ENCODE results near the gene SCRT2.

The SCRT2 gene

GRCh38 chr20:689947-690346 is 14.3 kb upstream of the SCRT2 start:
- no peak for TF ChIP-seq POLR2A (IDR thresholded peaks at IDR 0.05; ENCODE audit: extremely low read depth, insufficient read length)
- no peak for TF ChIP-seq MAX (IDR thresholded peaks at IDR 0.05; ENCODE audit: low read depth, low read length)
- TF ChIP-seq CTCF (IDR thresholded peaks at IDR 0.05; ENCODE audit: low read depth, low read length), result no peak
- TF ChIP-seq MYC (IDR thresholded peaks at IDR 0.05; ENCODE audit: low read depth, low read length), result no peak
- DNase-seq (ENCODE audit: low read depth), result no peak
- H3K4me3 ChIP-seq (ENCODE audit: low read depth, low read length), result no peak overlapping the region

- DNase-seq (ENCODE audit: low read depth), result no peak
- no peak overlapping the region for H3K4me3 ChIP-seq (ENCODE audit: low read depth, low read length)
- no peak for TF ChIP-seq POLR2A (IDR thresholded peaks at IDR 0.05; ENCODE audit: extremely low read depth, insufficient read length)
- TF ChIP-seq MYC (IDR thresholded peaks at IDR 0.05; ENCODE audit: low read depth, low read length), result no peak
- TF ChIP-seq MAX (IDR thresholded peaks at IDR 0.05; ENCODE audit: low read depth, low read length), result no peak
- TF ChIP-seq CTCF (IDR thresholded peaks at IDR 0.05; ENCODE audit: low read depth, low read length), result no peak
Measured at GRCh38 chr20:689348-689747, 13.7 kb upstream of the SCRT2 start.

GRCh38 chr20:688809-689212 is 13.2 kb upstream of the SCRT2 start:
- DNase-seq (ENCODE audit: low read depth), result no peak
- no peak for TF ChIP-seq CTCF (IDR thresholded peaks at IDR 0.05; ENCODE audit: low read depth, low read length)
- no peak for TF ChIP-seq POLR2A (IDR thresholded peaks at IDR 0.05; ENCODE audit: extremely low read depth, insufficient read length)
- TF ChIP-seq MYC (IDR thresholded peaks at IDR 0.05; ENCODE audit: low read depth, low read length), result no peak
- TF ChIP-seq MAX (IDR thresholded peaks at IDR 0.05; ENCODE audit: low read depth, low read length), result no peak
- H3K4me3 ChIP-seq (ENCODE audit: low read depth, low read length), result no peak overlapping the region

GRCh38 chr20:687468-688203 is 12.0 kb upstream of the SCRT2 start:
- no peak overlapping the region for H3K4me3 ChIP-seq (ENCODE audit: low read depth, low read length)
- TF ChIP-seq MYC (IDR thresholded peaks at IDR 0.05; ENCODE audit: low read depth, low read length), result no peak
- DNase-seq (ENCODE audit: low read depth), result no peak

GRCh38 chr20:684676-685319 is 9.2 kb upstream of the SCRT2 start:
- H3K4me3 ChIP-seq (ENCODE audit: low read depth, low read length), result no peak overlapping the region
- TF ChIP-seq MYC (IDR thresholded peaks at IDR 0.05; ENCODE audit: low read depth, low read length), result no peak
- TF ChIP-seq MAX (IDR thresholded peaks at IDR 0.05; ENCODE audit: low read depth, low read length), result no peak
- TF ChIP-seq POLR2A (IDR thresholded peaks at IDR 0.05; ENCODE audit: extremely low read depth, insufficient read length), result no peak
- TF ChIP-seq CTCF (IDR thresholded peaks at IDR 0.05; ENCODE audit: low read depth, low read length), result no peak

GRCh38 chr20:682123-682522 is 6.5 kb upstream of the SCRT2 start:
- no peak overlapping the region for H3K4me3 ChIP-seq (ENCODE audit: low read depth, low read length)
- TF ChIP-seq POLR2A (IDR thresholded peaks at IDR 0.05; ENCODE audit: extremely low read depth, insufficient read length) (no peak), CTCF (IDR thresholded peaks at IDR 0.05; ENCODE audit: low read depth, low read length) (no peak), MAX (IDR thresholded peaks at IDR 0.05; ENCODE audit: low read depth, low read length) (no peak), MYC (IDR thresholded peaks at IDR 0.05; ENCODE audit: low read depth, low read length) (no peak)
- no peak for DNase-seq (ENCODE audit: low read depth)

More at GRCh38 chr20:684676-685319, 9.2 kb upstream of the SCRT2 start:
- no peak for DNase-seq (ENCODE audit: low read depth)
